ENCODE measurements around the gene MRPS9. TPM values are rescaled to one million over a fixed set of nuclear protein-coding genes. Genes with fewer than 3 reads are reported as not detected.

The MRPS9 gene
- polyA plus RNA-seq, 1 donor (not counting 4 experiments of a cell fraction or from before 2014, with no cell fraction given): 33.3 TPM

GRCh38 chr2:105092797-105093196 is 54.9 kb downstream of the MRPS9 start:
- FAIRE-seq (no peak), DNase-seq (ENCODE audit: low read depth, low spot score) (no peak)
- no peak overlapping the region for H3K4me2 ChIP-seq (ENCODE audit: control insufficient read depth, extremely low read depth, insufficient read depth, low read depth, low read length)
- H2AFZ ChIP-seq (ENCODE audit: control insufficient read depth, low read length): no peak overlapping the region
- dilution Hi-C loops (cut with MboI; ENCODE audit: extremely low pct_ligation_motif_present, low sequenced_read_pairs): no loop called here
- H3K9me3 ChIP-seq (ENCODE audit: control insufficient read depth, low read depth, low read length): no peaks in the 10 kb centered on the region
- peaks cover 2 to 3% of the 10 kb centered on the region in 2 experiments for H3K36me3 ChIP-seq (ENCODE audit: control insufficient read depth in 2 of 2, extremely low read depth in 1 of 2, insufficient read depth in 2 of 2, low read length in 2 of 2)
- no peaks in the 10 kb centered on the region for H3K79me2 ChIP-seq (ENCODE audit: control insufficient read depth, insufficient read depth, low read length)
- no peak overlapping the region for H3K4me3 ChIP-seq (ENCODE audit: control insufficient read depth in 2 of 3, extremely low read depth in 1 of 3, insufficient read depth in 2 of 3, low read depth in 1 of 3, low read length in 3 of 3)
- H3K27me3 ChIP-seq (ENCODE audit: control insufficient read depth, extremely low read depth, insufficient read depth, low read length): no peaks in the 10 kb centered on the region
- no peak overlapping the region for H3K9ac ChIP-seq (ENCODE audit: control insufficient read depth, extremely low read depth, insufficient read depth, low read length)
- no peaks in the 10 kb centered on the region for H3K4me1 ChIP-seq (ENCODE audit: control insufficient read depth, extremely low read depth, insufficient read depth, low read length)
- no peak overlapping the region for H3K27ac ChIP-seq (ENCODE audit: control insufficient read depth, insufficient read depth, low read length)
- no peaks in the 10 kb centered on the region for H4K20me1 ChIP-seq (ENCODE audit: control insufficient read depth, extremely low read depth, insufficient read depth, low read length)
- H3K9me1 ChIP-seq (ENCODE audit: control insufficient read depth, extremely low read depth, insufficient read depth, low read length): no peaks in the 10 kb centered on the region
- TF ChIP-seq CTCF (optimal IDR thresholded peaks at IDR 0.05 in 1 of 3, IDR thresholded peaks at IDR 0.05 in 1 of 3, conservative IDR thresholded peaks at IDR 0.05 in 1 of 3; ENCODE audit: extremely low read depth in 1 of 3, insufficient read depth in 2 of 3, low read length in 3 of 3) (no peak), EZH2 (IDR thresholded peaks at IDR 0.05; ENCODE audit: low read length) (no peak)

- Histone ChIP-seq H3K36me3 (ENCODE audit: control insufficient read depth in 2 of 2, extremely low read depth in 1 of 2, insufficient read depth in 2 of 2, low read length in 2 of 2) (peaks cover 3 to 6% of the 10 kb centered on the region in 2 experiments), H3K27ac (ENCODE audit: control insufficient read depth, insufficient read depth, low read length) (no peak overlapping the region), H3K79me2 (ENCODE audit: control insufficient read depth, insufficient read depth, low read length) (no peaks in the 10 kb centered on the region), H3K4me1 (ENCODE audit: control insufficient read depth, extremely low read depth, insufficient read depth, low read length) (peaks cover 8% of the 10 kb centered on the region), H2AFZ (ENCODE audit: control insufficient read depth, low read length) (no peak overlapping the region), H3K9me3 (ENCODE audit: control insufficient read depth, low read depth, low read length) (no peaks in the 10 kb centered on the region), H3K9me1 (ENCODE audit: control insufficient read depth, extremely low read depth, insufficient read depth, low read length) (no peaks in the 10 kb centered on the region), H3K4me3 (ENCODE audit: control insufficient read depth in 2 of 3, extremely low read depth in 1 of 3, insufficient read depth in 2 of 3, low read depth in 1 of 3, low read length in 3 of 3) (no peak overlapping the region), H3K27me3 (ENCODE audit: control insufficient read depth, extremely low read depth, insufficient read depth, low read length) (no peaks in the 10 kb centered on the region), H3K4me2 (ENCODE audit: control insufficient read depth, extremely low read depth, insufficient read depth, low read depth, low read length) (no peak overlapping the region), H4K20me1 (ENCODE audit: control insufficient read depth, extremely low read depth, insufficient read depth, low read length) (no peaks in the 10 kb centered on the region), H3K9ac (ENCODE audit: control insufficient read depth, extremely low read depth, insufficient read depth, low read length) (no peak overlapping the region)
- TF ChIP-seq CTCF (optimal IDR thresholded peaks at IDR 0.05 in 1 of 3, IDR thresholded peaks at IDR 0.05 in 1 of 3, conservative IDR thresholded peaks at IDR 0.05 in 1 of 3; ENCODE audit: extremely low read depth in 1 of 3, insufficient read depth in 2 of 3, low read length in 3 of 3) (no peak), EZH2 (IDR thresholded peaks at IDR 0.05; ENCODE audit: low read length) (no peak)
- DNase-seq (ENCODE audit: low read depth, low spot score) (no peak), FAIRE-seq (no peak)
- dilution Hi-C loops (cut with MboI; ENCODE audit: extremely low pct_ligation_motif_present, low sequenced_read_pairs): no loop called here
Measured at GRCh38 chr2:105099153-105099552, 61.3 kb downstream of the MRPS9 start.
